Testis (tissue), 3 donors: Measurements from ENCODE around the gene PDCD2. TPM values are rescaled to one million over a fixed set of nuclear protein-coding genes. Genes with fewer than 3 reads are reported as not detected.
"Not testable (repeated sequence)": the region's sequence is repeated elsewhere in the genome, so short reads cannot be mapped to it uniquely, and the experiment has no call there.

Experiments
- DNase-seq: peaks from one replicate; pipeline ENCODE4 v3.0.0-alpha.2; 2019
- H3K27ac ChIP-seq, 2 donors: fragments of 200-600 bp; sonication (generic); one replicate each; pipeline ENCODE4 v1.5.1; 2019
- H3K27me3 ChIP-seq: fragments of 200-600 bp; sonication (generic); one replicate; pipeline ENCODE4 v1.5.1; 2019
- H3K36me3 ChIP-seq: fragments of 200-600 bp; sonication (generic); one replicate; pipeline ENCODE4 v1.5.1; 2017; ENCODE audit warnings: low read depth; ENCODE audit errors: missing control alignments
- H3K4me1 ChIP-seq: fragments of 200-600 bp; sonication (generic); one replicate; pipeline ENCODE4 v1.5.1; 2019
- H3K4me3 ChIP-seq, 2 donors: fragments of 200-600 bp; sonication (generic); one replicate each; pipeline ENCODE4 v1.5.1; 2017 to 2019
- H3K9me3 ChIP-seq: fragments of 200-600 bp; sonication (generic); one replicate; pipeline ENCODE4 v1.5.1; 2017
- POLR2A ChIP-seq: fragments of 450-650 bp; IDR thresholded peaks from one replicate; pipeline ENCODE4 v1.6.1; 2017; ENCODE audit warnings: antibody characterized with exemption, mild to moderate bottlenecking, moderate library complexity
- WGBS, 2 donors: methylation state at CpG; one replicate each; pipeline ENCODE4 v1.1.5; 2018; 5-methylcytosine and 5-hydroxymethylcytosine counted together
- intact Hi-C: fragments of 100-400 bp; cut with DNase I; formaldehyde crosslinking; loops from one replicate; pipeline ENCODE4 v1.15.1; 2023; ENCODE audit warnings: low total_unique reads
- polyA plus RNA-seq: library from polyadenylated mRNA; stranded (reverse); fragments of 350-450 nt; fragmentation: Illumina TruSeq; extraction: RNeasy Lipid Tissue Mini Kit (QIAGEN cat#74804); gene quantifications from one replicate; pipeline ENCODE4 v1.2.3, GENCODE V29; 2014; ENCODE audit warnings: low read depth, low replicate concordance; ENCODE audit not compliant: insufficient read depth
- total RNA-seq, 2 donors: library from RNA; depleted of rRNA; stranded (reverse); fragments of >200 nt; gene quantifications; one replicate each; pipeline ENCODE4 v1.2.3, GENCODE V29; 2016
- TF ChIP-seq, protein P1 (sequence below), 3 experiments: fragments of 450-650 bp in 2 of 3; fragments of 200-600 bp in 1 of 3; sonication (generic) in 1 of 3; IDR thresholded peaks; one replicate each; pipeline ENCODE4 v1.5.1; 2016 to 2019; ENCODE audit warnings: antibody characterized with exemption in 3 of 3, mild to moderate bottlenecking in 2 of 3, moderate library complexity in 1 of 3

Gene PDCD2
- total and polyA plus RNA-seq, 3 donors from 2014 or later, result 41.9 to 60.6 (median 56.4) TPM

DNA sequence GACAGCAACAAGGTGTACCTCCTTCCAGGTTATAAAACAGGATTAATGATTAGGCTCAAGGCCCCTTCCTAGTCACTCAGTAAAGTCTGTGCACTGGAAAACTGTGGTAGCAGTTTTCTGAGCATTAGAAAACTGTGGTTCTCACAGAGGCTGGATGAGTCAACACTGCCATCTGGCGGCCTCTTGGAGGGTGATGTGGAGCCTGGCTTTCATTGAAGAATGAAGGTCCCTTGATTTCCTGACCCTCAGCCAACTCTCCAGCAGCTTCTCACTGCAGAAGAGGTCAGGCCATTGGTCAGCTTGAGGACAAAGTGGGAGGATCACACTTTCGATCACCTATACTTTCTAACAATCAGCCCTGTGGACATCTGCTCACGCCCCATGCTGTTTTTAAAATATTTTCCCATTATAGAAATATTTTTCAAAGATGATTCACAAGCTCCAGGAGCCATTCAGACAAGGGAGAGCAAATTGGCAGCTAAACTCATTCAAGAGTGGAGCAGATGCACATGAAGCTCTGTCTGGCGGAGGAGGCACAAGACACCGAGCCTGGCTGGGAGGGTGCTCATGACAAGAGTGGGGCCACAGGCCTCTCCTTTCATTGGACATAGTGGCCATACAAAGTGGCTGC lies 54.5 kb downstream of the PDCD2 start:
- Histone ChIP-seq H3K27ac (no peak overlapping the region), H3K36me3 (no peaks in the 10 kb centered on the region), H3K27me3 (no peaks in the 10 kb centered on the region), H3K4me3 (no peak overlapping the region), H3K4me1 (no peaks in the 10 kb centered on the region), H3K9me3 (no peaks in the 10 kb centered on the region)
- 53 to 54% methylated on average over 5 of the region's 5 CpGs for WGBS, 2 donors
- TF ChIP-seq POLR2A, result no peak
- TF ChIP-seq, protein P1, sequence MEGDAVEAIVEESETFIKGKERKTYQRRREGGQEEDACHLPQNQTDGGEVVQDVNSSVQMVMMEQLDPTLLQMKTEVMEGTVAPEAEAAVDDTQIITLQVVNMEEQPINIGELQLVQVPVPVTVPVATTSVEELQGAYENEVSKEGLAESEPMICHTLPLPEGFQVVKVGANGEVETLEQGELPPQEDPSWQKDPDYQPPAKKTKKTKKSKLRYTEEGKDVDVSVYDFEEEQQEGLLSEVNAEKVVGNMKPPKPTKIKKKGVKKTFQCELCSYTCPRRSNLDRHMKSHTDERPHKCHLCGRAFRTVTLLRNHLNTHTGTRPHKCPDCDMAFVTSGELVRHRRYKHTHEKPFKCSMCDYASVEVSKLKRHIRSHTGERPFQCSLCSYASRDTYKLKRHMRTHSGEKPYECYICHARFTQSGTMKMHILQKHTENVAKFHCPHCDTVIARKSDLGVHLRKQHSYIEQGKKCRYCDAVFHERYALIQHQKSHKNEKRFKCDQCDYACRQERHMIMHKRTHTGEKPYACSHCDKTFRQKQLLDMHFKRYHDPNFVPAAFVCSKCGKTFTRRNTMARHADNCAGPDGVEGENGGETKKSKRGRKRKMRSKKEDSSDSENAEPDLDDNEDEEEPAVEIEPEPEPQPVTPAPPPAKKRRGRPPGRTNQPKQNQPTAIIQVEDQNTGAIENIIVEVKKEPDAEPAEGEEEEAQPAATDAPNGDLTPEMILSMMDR (IDR thresholded peaks at IDR 0.05), result peak; percentile 49 to 82 (median 72)
- DNase-seq, result peak; percentile 87
- intact Hi-C loops, result loop anchor here (10.0 kb wide), 1 partner anchor 705 kb away; no protein-coding TSS in a partner anchor

DNA sequence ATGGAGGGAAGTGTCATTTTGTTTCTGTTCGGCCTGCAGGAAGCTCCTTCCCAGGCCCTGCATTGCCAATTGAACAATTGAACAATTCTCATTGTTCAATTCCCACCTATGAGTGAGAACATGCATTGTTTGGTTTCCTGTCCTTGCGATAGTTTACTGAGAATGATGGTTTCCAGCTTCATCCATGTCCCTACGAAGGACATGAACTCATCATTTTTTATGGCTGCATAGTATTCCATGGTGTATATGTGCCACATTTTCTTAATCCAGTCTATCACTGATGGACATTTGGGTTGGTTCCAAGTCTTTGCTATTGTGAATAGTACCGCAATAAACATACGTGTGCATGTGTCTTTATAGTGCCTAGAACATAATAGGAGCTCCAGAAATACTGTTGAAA lies 56.4 kb downstream of the PDCD2 start:
- not testable (repeated sequence) for DNase-seq, H3K4me1 ChIP-seq, H3K27ac ChIP-seq, H3K9me3 ChIP-seq, H3K4me3 ChIP-seq, H3K27me3 ChIP-seq, H3K36me3 ChIP-seq
- WGBS, 2 donors, result 85 to 91% methylated on average over 5 of the region's 5 CpGs
- intact Hi-C loops, result loop anchor here (10.0 kb wide), 1 partner anchor 703 kb away; no protein-coding TSS in a partner anchor

DNA sequence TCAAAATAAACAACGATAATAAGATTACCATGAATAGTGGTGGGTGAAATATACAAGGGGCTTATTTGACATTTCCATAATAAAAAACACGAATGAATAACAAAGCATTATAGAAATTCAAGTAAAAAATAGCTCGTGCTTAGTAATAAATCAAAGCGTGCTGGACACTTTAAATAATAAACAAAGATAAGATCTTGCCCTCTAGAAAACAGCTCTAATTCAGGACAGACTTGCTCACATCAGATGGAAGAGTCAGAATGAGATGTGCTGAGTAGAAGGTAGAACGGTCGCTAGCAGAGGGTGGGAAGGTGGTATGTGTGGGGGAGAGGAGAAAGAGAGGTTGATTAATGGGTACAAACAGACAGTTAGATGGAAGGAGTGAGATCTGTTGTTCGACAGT lies 58.6 kb downstream of the PDCD2 start:
- no peaks in the 10 kb centered on the region for H3K9me3 ChIP-seq
- no peak for DNase-seq
- no peak overlapping the region for H3K27ac ChIP-seq
- no peak for TF ChIP-seq POLR2A
- TF ChIP-seq, protein P1 (IDR thresholded peaks at IDR 0.05), result no peak
- H3K4me3 ChIP-seq, result no peak overlapping the region
- no peaks in the 10 kb centered on the region for H3K4me1 ChIP-seq
- no peaks in the 10 kb centered on the region for H3K27me3 ChIP-seq
- H3K36me3 ChIP-seq, result no peaks in the 10 kb centered on the region
- intact Hi-C loops, result loop anchor here (10.0 kb wide), 1 partner anchor 701 kb away; no protein-coding TSS in a partner anchor
- WGBS, 2 donors, result 79 to 85% methylated on average over 7 of the region's 7 CpGs

Other genes starting within 250 kb of the PDCD2 start
- gene PSMB1, start 31.3 kb downstream of the PDCD2 start, total RNA-seq, result 100 to 1,000 TPM; 170 to 181 TPM
- gene PSMB1, start 31.3 kb downstream of the PDCD2 start, polyA plus RNA-seq, result 208 TPM
- 10 to 100 TPM; 44.4 to 50.2 TPM for gene TBP, start 30.3 kb downstream of the PDCD2 start, total RNA-seq
- gene TBP, start 30.3 kb downstream of the PDCD2 start, polyA plus RNA-seq, result 101 TPM